Left ventricle myocardium superior (tissue), 1 donor: ENCODE data around the gene HERC3. TPM values are rescaled to one million over a fixed set of nuclear protein-coding genes. Genes with fewer than 3 reads are reported as not detected.
"Not testable (repeated sequence)": the region's sequence is repeated elsewhere in the genome, so short reads cannot be mapped to it uniquely, and the experiment has no call there.

Experiments
- ATAC-seq: fragments of 200-7000 bp; cut with Tn5 transposase; one replicate; pipeline ENCODE4 v1.9.1; 2020; ENCODE audit warnings: mild to moderate bottlenecking, moderate library complexity
- DNase-seq: peaks from one replicate; pipeline ENCODE4 v3.0.0-alpha.2; 2020
- intact Hi-C: fragments of 100-400 bp; cut with micrococcal nuclease; formaldehyde crosslinking; loops from one replicate; pipeline ENCODE4 v1.11.0; 2022
- total RNA-seq: library from RNA; stranded (reverse); fragmentation: NEBNext Ultra II Directional; extraction: Animal tissue kit (Norgen Biotek cat#: 25700); gene quantifications from one replicate; pipeline ENCODE4 v1.2.1, GENCODE V29; 2021
- donor health status: DM: no; HTN: yes; CAD: no; lungs with severe emphysema.

The HERC3 gene
- total RNA-seq, 1 donor from 2014 or later, result 61.9 TPM

DNA sequence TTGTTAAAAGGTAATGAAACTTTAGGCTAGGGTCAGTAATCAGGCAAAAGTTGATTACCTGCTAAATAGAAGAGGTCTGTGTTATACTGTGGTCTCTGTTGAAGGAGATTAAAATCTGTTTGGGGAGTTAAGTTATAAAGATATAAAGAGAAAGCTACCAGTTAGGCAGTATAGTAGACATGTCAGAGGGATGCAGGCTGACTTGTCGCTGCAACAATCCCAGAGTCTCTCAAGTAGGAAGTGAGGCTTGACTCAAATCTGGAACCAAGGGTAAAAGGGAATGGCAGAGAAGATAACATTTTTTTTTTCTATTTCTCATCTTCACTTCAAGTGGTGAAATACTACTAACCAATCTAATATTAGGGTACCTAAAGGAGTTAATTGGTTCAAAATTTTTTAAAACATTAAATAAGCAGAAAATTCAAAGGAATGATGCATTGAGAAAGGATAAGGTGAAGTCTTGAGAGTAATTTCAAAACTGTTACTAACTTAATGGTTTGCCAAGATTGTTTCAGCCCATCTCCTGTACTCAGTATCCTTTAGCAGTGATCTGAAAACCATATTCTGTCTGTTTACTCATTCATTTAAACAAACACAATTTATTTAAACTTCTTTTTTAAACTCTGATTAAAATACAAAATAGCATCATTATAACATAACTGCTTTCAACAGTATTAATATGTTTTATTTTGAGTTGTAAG lies 12.8 kb downstream of the HERC3 start:
- ATAC-seq (no peak), DNase-seq (no peak)

DNA sequence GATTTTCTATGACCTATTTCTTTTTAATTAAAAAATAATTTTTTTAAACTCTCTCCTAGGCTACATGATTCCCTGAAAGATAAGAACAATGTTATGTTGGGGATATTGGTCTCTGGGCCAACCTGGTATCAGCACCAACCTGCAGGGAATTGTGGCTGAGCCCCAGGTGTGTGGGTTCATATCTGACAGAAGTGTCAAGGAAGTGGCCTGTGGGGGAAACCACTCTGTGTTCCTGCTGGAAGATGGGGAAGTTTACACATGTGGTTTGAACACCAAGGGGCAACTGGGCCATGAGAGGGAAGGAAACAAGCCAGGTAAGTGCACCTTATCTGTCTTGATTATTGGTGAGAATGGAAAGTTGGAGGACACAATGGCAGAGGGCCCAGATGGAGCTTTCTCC lies 13.5 kb downstream of the HERC3 start:
- no peak for DNase-seq
- ATAC-seq, result no peak
- intact Hi-C loops, result no loop called here

More for the DNA sequence above, 12.8 kb downstream of the HERC3 start:
- intact Hi-C loops, result no loop called here

DNA sequence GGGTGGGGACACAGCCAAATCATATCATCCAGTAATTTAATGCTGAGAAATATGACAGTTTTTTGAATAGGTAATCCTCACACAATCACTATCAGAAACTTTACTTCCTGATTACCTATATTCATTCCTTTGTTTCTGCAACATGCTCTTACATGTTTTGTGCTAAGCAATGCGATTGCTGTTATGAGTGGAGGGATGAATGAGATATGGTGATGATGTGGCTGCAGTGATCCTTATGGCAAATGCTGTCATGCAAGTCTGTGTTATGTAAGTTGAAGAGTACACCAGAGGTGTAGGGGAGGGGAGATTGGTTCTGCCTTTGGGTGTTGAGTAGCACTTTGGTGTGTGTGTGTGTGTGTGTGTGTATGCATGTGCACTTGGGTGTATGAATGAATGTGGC lies 14.6 kb downstream of the HERC3 start:
- intact Hi-C loops, result no loop called here
- no peak for ATAC-seq

DNA sequence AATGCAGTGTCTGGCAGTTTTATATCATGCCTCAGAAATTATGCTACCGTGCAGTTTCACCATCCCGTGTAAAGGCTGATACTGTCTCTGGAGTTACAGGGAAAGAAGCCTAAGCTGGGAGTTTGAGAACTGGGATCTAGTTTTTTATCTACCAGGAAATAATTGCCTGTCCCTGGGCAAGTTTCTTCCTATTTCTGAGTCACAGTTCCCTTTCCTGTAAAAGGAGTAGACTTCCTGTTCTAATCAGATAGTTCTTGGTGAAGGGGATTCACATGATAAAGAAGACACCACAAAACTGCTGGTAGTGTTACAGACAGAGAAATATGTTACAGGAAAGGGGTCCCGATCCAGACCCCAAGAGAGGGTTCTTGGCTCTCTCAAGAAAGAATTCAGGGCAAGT lies 17.1 kb downstream of the HERC3 start:
- no peak for ATAC-seq
- intact Hi-C loops, result no loop called here
- no peak for DNase-seq

More for the DNA sequence above, 14.6 kb downstream of the HERC3 start:
- no peak for DNase-seq

DNA sequence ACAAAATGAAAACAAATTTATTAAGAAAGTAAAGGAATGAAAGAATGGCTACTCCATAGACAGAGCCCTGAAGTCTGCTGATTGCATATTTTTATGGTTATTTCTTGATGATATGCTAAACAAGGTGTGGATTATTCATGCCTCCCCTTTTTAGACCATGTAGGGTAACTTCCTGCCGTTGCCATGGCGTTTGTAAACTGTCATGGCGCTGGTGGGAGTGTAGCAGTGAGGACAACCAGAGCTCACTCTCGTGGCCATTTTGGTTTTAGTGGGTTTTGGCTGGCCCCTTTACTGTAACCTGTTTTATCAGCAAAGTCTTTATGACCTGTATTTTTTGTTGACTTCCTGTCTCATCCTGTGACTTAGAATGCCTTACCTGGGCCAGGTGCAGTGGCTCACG lies 17.5 kb downstream of the HERC3 start:
- ATAC-seq, DNase-seq, intact Hi-C loops: not testable (repeated sequence)

DNA sequence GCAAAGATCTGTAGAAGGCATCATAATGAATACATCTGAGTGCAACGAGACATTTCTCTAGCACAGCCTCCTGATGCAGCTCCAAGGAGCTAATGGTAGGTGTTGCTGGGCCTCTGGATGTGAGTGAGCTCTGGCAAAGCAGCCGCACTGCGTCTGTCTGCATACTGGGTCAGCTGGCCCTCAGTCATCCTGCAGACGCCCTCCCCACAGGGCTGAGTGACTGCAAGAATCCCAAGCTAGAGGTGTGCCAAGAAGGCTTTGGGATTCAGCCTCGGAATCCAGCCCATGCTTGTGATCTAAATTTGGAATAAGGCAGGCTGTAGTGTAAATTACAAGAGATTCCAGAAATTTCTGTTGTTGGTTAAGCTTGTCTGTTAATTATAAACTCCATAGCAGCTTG lies 18.5 kb downstream of the HERC3 start:
- ATAC-seq, result peak; percentile 90
- peak; percentile 79 for DNase-seq
- intact Hi-C loops, result no loop called here

DNA sequence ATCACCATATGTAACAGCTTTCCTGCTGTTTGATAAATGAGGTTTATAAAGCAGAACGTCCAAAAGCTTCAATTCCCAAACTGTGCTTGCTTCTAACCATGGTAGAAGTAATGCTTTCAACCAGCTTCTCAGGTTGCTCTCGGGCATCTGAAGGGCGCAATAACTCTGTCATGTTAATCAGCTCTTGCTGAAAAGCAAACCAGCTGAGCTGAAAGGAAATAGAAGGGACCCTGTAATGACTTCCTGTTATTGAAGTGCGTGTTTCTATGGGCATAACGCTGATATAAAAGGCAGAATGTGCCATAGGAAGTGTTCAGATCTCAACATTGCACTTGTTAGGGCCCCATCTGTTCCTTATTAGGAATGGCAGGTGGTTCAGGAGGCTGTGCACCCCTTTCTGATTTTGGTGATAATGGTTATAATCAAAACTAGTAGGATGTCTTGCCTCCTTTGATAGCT lies 21.2 kb downstream of the HERC3 start:
- DNase-seq (no peak), ATAC-seq (peak; percentile 33)
- intact Hi-C loops, result no loop called here

DNA sequence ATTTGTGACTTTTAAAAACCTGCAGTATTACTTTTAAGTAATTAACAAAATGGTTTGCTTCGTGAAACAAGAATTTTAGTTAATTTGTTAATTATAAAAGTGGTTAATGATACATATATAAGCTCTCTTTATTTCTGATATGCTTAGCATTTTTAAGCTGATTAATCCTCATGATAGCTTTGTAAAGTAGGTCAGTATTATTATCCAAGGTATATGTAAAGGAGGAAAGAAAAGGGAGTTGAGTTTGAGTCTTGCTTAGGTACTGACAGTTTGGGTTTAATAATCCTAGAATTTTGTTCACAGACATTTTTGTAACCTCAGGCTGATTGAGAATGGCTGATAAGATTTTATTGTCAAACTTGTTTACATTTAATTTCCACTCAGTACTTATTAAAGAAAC lies 21.8 kb downstream of the HERC3 start:
- no peak for ATAC-seq
- intact Hi-C loops, result no loop called here
- DNase-seq, result no peak

DNA sequence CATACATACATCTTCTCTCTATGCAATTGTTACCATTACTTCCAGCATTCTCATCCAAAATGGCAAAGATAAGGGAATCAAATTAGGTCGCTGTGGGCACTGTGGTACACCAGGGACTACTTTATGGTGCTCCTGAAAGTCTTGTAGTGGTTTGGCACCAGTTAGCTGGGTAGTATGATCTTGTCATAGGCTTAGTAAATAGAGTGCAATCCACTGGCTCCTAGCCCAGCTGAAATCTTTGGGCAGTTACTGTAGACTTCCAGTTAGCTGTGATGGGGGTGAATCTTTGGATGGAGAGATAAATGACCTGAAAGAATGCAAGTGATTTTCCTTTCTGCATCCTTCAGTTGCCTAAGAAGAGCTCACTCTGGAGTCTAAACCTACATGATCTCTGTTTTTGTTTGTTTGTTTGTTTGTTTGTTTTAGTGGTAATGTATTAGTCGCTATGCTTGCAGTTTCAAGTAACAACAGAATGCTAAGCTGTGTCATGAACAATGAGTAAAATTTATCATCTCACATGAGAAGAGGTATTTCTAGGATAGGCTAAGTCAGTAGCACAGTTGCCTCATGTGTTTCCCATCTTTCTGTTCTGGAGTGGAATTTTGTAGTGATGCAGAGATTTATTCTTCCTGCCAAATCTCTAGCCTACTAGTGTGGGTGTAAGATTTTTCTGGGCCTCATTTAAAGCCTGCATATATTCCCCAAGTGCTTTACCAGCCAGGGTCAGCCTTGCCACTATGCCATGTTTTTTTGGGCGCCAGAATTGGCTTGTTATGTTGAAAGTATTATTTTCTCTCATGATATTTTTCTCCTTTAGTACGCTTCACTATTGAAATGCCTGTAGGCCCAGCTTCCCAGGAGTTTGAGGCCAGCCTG lies 24.2 kb downstream of the HERC3 start:
- DNase-seq, result no peak
- intact Hi-C loops, result no loop called here

DNA sequence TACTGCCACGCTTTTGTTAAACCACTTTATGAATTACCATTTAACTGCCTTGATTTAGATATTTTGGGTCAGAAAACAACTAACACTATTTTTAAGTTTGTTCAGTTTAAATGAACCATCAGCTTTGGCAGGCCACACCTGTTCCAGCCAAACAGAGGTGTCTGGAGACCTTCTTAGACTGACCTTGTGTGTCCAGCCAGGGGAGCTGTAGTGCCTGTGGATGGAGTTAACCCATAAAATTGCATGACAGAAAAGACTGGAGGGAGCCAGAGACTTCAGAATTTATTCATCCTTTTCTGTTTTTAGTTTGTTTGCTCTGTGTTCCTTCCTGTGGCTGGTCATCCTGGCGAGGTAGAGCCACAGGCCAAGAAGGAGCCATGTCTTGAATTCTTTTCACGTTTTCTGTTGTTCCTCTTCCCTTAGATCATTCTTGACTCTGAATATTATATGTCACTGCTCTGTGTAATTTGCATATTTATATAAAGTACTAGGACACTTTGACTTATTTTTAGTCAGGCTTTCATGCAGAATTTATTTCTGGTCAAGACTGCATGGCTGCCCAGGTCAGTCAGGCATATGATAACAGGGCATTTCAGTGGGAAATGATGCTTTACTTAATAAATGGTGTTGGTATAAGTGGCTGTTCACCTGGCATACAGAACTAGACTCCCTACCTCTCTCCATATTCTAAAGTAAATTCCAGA lies 26.7 kb downstream of the HERC3 start:
- DNase-seq (no peak), ATAC-seq (peak; percentile 70)
- intact Hi-C loops, result no loop called here

More for the DNA sequence above, 24.2 kb downstream of the HERC3 start:
- peak; percentile 8 for ATAC-seq

DNA sequence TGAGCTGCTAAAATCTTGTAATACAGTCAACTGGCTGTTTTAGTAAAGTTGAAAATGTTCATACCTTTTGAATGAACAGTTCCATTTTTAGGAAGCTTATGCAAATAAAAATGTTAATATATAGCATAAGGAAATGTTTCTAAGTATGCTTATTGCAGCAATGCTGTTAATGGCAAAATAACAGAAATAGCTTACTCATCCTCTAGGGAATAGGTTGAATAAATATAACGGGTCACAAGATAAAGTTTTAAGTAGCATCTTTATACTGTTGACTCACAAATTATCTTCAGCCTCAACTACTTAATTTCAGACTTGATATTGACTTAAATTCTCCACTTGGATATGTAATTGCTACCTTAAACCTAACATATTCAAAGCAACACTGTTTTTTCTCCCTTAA lies 27.7 kb downstream of the HERC3 start:
- ATAC-seq (no peak), DNase-seq (no peak)
- intact Hi-C loops, result no loop called here

DNA sequence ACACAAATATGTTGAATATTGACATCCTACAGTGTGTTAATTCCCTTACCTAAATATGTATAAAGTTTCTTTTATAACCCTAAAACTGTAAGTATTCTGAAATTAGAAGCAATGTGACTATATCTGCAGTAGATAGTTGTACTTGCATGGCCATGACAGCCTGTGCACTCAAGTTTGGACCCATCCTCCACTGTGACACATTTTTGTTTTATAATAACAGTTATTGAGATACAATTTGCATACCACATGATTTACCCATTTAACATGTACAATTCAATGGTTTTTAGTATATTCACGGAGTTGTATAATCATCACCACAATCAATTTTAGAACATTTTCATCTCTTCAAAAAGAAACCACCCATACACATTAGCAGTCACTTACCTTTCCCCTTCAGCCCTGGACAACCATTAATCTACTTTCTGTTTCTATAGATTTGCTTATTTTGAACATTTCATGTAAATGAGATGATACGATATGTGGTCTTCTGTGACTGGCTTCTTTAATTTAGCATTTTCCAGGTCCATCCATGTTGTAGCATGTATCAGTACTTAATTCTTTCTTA lies 29.6 kb downstream of the HERC3 start:
- ATAC-seq (no peak), DNase-seq (no peak)
- intact Hi-C loops, result no loop called here

DNA sequence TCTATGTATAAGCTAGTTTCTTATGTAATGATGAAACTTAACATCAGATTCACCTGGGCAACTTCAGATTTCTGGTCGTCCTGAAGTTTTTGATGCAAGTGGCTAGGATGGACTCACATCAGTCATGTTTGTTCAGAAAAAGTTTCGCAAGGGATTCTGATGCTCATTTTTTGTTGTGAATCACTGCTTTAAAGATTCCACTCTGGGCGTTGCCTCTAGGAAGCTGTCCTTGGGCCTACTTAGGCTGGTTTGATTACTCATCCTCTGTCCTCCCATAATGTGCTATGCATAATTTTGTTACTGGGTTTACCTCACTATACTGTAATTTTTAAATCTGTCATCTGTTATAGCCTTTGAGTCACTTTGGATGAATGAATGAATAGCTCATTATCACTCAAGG lies 30.8 kb downstream of the HERC3 start:
- ATAC-seq, result no peak
- intact Hi-C loops, result no loop called here

DNA sequence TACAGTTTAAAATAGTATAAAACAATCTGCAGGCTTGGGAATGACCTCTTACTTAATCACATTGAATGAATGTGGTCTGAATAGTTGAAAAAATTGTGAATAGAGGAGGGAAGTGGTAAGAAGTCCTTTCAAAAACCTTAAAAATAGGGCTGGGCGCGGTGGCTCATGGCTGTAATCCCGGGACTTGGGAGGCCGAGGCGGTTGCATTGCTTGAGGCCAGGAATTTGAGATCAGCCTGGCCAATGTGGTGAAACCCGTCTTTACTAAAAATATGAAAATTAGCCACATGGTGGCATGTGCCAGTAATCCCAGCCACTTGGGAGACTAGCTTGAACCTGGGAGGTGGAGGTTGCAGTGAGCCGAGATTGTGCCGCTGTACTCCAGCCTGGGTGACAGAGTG lies 36.5 kb downstream of the HERC3 start:
- intact Hi-C loops, result no loop called here
- DNase-seq (no peak), ATAC-seq (no peak)

More for the DNA sequence above, 30.8 kb downstream of the HERC3 start:
- DNase-seq, result no peak

DNA sequence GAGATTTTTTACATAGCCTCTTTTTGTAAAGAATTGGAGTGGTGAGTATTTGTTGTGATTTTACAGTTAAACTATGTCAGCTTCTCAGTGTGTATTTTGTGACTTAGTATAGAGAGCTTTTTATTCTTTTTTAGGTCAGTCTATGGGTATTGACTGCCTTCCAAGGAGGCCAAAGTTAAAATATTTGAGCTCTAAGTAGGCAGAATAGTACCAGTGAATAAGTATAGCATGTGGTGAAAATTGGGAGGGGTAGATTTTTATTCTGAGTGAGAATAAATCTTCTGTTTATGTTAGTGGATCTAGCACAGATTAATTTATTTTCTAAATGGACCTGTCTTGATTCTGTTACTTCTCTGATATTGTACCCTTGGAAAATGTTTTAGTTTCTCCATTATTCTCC lies 37.5 kb downstream of the HERC3 start:
- DNase-seq, result no peak
- ATAC-seq, result peak; percentile 52
- intact Hi-C loops, result no loop called here

DNA sequence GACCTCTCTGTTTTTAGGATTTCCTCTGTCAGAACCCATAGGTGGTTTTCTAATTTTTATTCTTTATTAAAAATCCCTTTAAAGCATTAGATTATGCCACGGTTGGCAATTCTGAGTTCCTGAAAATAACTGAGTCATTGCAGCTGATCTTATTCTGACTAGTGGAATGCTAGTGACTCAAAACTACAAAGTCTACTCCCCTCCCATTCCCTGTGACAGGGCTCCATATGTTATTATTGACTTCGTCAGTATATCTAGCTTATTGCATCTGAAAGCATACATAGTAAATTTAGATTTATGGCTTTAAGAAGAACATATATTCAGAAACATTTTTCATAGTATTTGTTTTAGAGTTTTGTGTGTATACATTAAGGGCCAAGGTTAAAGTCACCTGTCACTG lies 38.5 kb downstream of the HERC3 start:
- ATAC-seq (peak; percentile 50), DNase-seq (no peak)
- intact Hi-C loops, result no loop called here

DNA sequence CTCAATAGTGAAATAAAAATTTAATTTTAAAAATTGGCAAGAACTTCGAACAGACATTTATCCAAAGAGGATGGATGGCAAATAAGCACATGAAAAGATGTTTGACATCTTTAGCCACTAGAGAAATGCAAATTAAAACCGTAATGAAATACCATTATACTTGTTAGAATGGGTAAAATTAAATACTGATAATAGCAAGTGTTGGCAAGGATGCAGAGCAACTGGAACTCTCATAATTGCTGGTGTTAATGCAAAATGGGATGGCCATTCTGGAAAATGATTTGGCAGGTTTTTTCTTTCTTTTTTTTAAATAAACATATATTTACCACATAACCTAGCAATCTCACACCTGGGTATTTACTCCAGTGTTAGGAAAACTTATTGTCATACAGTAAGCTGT lies 51.7 kb downstream of the HERC3 start:
- DNase-seq, result no peak
- intact Hi-C loops, result no loop called here
- ATAC-seq, result no peak

DNA sequence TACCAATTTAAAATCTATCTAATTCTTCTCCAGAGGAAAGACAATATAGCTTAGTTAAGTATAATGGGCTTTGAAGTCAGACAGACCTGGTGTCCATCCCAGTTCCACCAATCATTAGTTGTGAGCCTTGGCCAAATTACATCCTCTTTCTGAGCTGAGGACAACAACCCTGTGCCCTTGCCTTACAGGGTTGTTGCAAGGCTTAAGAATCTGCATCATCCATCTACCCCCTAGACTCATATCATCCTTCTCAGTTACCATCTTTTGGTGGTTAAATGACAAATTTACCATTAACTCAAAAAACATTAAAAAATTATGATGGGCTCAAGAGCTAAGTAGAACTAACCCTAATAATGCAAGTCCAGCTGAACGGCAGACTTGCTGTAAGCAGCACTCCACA lies 53.7 kb downstream of the HERC3 start:
- DNase-seq (no peak), ATAC-seq (no peak)
- intact Hi-C loops, result no loop called here

DNA sequence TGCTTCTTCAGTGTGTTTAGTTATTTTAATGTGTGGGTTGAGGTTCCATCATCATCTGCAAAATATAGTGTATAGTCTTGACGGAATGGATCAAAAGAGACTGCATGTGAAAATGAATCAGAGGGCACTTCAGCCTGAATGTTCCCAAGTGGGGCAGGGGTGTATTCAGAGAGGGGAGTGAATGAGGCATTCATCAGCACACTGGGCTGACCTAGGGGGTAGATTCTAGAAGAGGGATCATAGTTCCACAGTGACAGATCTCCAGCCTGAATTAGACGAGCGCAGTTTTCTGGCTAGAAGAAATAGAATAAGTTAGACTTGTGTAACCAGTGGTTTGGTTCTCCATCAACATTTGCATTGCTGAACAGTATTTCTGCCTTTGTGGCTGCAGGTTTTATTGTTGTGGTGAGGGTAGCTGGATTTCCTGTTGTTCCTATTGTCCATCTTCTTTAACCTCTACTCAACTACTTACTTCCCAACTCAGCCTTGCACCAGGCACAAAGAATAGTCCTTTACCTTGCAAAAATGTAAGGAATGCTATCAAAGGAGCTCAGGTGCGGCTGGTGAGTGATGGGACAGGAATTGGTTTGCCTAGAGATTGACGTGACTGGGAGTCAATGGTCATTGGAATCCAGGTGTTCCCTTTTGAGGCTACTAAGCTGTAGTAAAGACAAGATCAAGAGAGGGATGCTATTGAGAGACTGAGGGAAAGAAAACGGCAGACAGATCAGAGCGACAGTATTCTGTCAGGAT lies 54.4 kb downstream of the HERC3 start:
- ATAC-seq (no peak), DNase-seq (no peak)
- intact Hi-C loops, result no loop called here
